ENCODE results near the gene SULF2.

GRCh38 chr20:47669489-47669888 lies 115.8 kb downstream of the SULF2 start:
- no peak for TF ChIP-seq GATA2 (IDR thresholded peaks at IDR 0.05; ENCODE audit: low read depth, low read length)
- no peak for TF ChIP-seq GATA3 (IDR thresholded peaks at IDR 0.05; ENCODE audit: low read depth, low read length)

Measured in SH-SY5Y (cell line).